Suprapubic skin (tissue), 3 donors: ENCODE data around the gene PRPF4.

ENCODE experiments used
- CTCF ChIP-seq, 2 donors: fragments of 200-600 bp in 1 of 2; fragments of 450-650 bp in 1 of 2; sonication (generic) in 1 of 2; IDR thresholded peaks; one replicate each; pipeline ENCODE4 v1.5.1; 2016 to 2019; ENCODE audit warnings: antibody characterized with exemption in 2 of 2, mild to moderate bottlenecking in 1 of 2, moderate library complexity in 1 of 2
- EP300 ChIP-seq: sonication (generic); formaldehyde crosslinking; IDR thresholded peaks from one replicate; pipeline ENCODE4 v1.6.1; 2017; ENCODE audit warnings: antibody characterized with exemption
- POLR2A ChIP-seq, 2 donors: fragments of 450-650 bp; IDR thresholded peaks; one replicate each; pipeline ENCODE4 v1.6.1; 2017; ENCODE audit warnings: antibody characterized with exemption in 2 of 2, mild to moderate bottlenecking in 2 of 2, moderate library complexity in 2 of 2

GRCh38 chr9:113298924-113299770 is 23.7 kb downstream of the PRPF4 start:
- TF ChIP-seq CTCF (IDR thresholded peaks at IDR 0.05) (no peak), EP300 (no peak), POLR2A (IDR thresholded peaks at IDR 0.05) (no peak)
